Keratinocyte (primary cell): ENCODE data around the gene KLHL22. TPM values are rescaled to one million over a fixed set of nuclear protein-coding genes. Genes with fewer than 3 reads are reported as not detected.
A peak's percentile ranks its signal among the peaks of the same experiment; 100 is the strongest.

Experiments
- DNase-seq: peaks from one replicate; pipeline ENCODE4 v3.0.0-alpha.2; 2011; ENCODE audit warnings: low read depth, missing footprints, low spot score
- FAIRE-seq: peaks from 2 replicates; lab custom pipeline; 2011; peaks lifted over from hg19 to GRCh38; lab: Jason Lieb, UNC
- H2AFZ ChIP-seq: 2 replicates; pipeline ENCODE4 v1.6.0; 2012; ENCODE audit warnings: low read length, control low read depth, inconsistent platforms; ENCODE audit not compliant: control insufficient read depth
- H3K27ac ChIP-seq: 2 replicates; pipeline ENCODE4 v1.5.1; 2011; ENCODE audit warnings: low read length; ENCODE audit not compliant: control insufficient read depth, insufficient read depth
- H3K27me3 ChIP-seq: 3 replicates; pipeline ENCODE4 v1.6.0; 2011; ENCODE audit warnings: low read length; ENCODE audit not compliant: control insufficient read depth, insufficient read depth; ENCODE audit errors: extremely low read depth
- H3K36me3 ChIP-seq, 2 experiments: 2 replicates in 1 of 2; 3 replicates in 1 of 2; pipeline ENCODE4 v1.5.1; 2011; ENCODE audit warnings: low read length in 2 of 2, mild to moderate bottlenecking in 1 of 2; ENCODE audit not compliant: control insufficient read depth in 2 of 2, insufficient read depth in 2 of 2; ENCODE audit errors: extremely low read depth in 1 of 2
- H3K4me1 ChIP-seq: 3 replicates; pipeline ENCODE4 v1.5.1; 2011; ENCODE audit warnings: low read length; ENCODE audit not compliant: control insufficient read depth, insufficient read depth; ENCODE audit errors: extremely low read depth
- H3K4me2 ChIP-seq: 3 replicates; pipeline ENCODE4 v1.6.0; 2011; ENCODE audit warnings: low read depth, low read length; ENCODE audit not compliant: control insufficient read depth, insufficient read depth; ENCODE audit errors: extremely low read depth
- H3K4me3 ChIP-seq, 3 experiments: fragments of 200-600 bp in 1 of 3; sonication (generic) in 1 of 3; 2 replicates in 2 of 3; 3 replicates in 1 of 3; pipeline ENCODE4 v1.5.1; 2011 to 2016; ENCODE audit warnings: low read length in 3 of 3, mild to moderate bottlenecking in 3 of 3, control low read depth in 2 of 3, inconsistent platforms in 1 of 3, low read depth in 1 of 3, mixed read lengths in 1 of 3, mixed run types in 1 of 3, moderate library complexity in 1 of 3; ENCODE audit not compliant: control insufficient read depth in 2 of 3, insufficient read depth in 2 of 3; ENCODE audit errors: extremely low read depth in 1 of 3
- H3K79me2 ChIP-seq: 2 replicates; pipeline ENCODE4 v1.6.0; 2012; ENCODE audit warnings: low read length; ENCODE audit not compliant: control insufficient read depth, insufficient read depth
- H3K9ac ChIP-seq: 3 replicates; pipeline ENCODE4 v1.6.0; 2011; ENCODE audit warnings: low read length; ENCODE audit not compliant: control insufficient read depth, insufficient read depth; ENCODE audit errors: extremely low read depth
- H3K9me1 ChIP-seq: 3 replicates; pipeline ENCODE4 v1.6.0; 2011; ENCODE audit warnings: low read length; ENCODE audit not compliant: control insufficient read depth, insufficient read depth; ENCODE audit errors: extremely low read depth
- H3K9me3 ChIP-seq: 2 replicates; pipeline ENCODE4 v1.5.1; 2012; ENCODE audit warnings: low read depth, low read length; ENCODE audit not compliant: control insufficient read depth
- H4K20me1 ChIP-seq: 3 replicates; pipeline ENCODE4 v1.6.0; 2011; ENCODE audit warnings: low read length; ENCODE audit not compliant: control insufficient read depth, insufficient read depth; ENCODE audit errors: extremely low read depth
- CTCF ChIP-seq, 3 experiments: IDR thresholded peaks in 1 of 3; conservative IDR thresholded peaks in 1 of 3; optimal IDR thresholded peaks in 1 of 3; 2 replicates in 2 of 3; 3 replicates in 1 of 3; pipeline versions ENCODE3 to v1.5.1; 2011; ENCODE audit warnings: low read length in 3 of 3, mild to moderate bottlenecking in 3 of 3, moderate library complexity in 2 of 3, control low read depth in 1 of 3, inconsistent platforms in 1 of 3; ENCODE audit not compliant: insufficient read depth in 2 of 3; ENCODE audit errors: extremely low read depth in 1 of 3
- EZH2 ChIP-seq: IDR thresholded peaks from one replicate; pipeline ENCODE4 v1.6.1; 2012; ENCODE audit warnings: inconsistent platforms, mild to moderate bottlenecking, low read length, moderate library complexity
- dilution Hi-C: fragments of 300-500 bp; cut with MboI; formaldehyde crosslinking; loops from one replicate; pipeline ENCODE4 v1.7.0; 2020; ENCODE audit warnings: low sequenced_read_pairs; ENCODE audit not compliant: extremely low pct_ligation_motif_present
- polyA plus RNA-seq, 5 experiments: library from polyadenylated mRNA; depleted of rRNA in 3 of 5; stranded (reverse) in 3 of 5; stranded (forward) in 1 of 5; unstranded in 1 of 5; fragments of >200 nt; gene quantifications; 1 replicate in 1 of 5; 2 replicates in 3 of 5; 3 replicates in 1 of 5; pipeline versions ENCODE4 v1.2.1 to v1.2.3, GENCODE V29; 2011 to 2012; ENCODE audit warnings: missing spikeins in 2 of 5, low read depth in 1 of 5, low replicate concordance in 1 of 5

Gene KLHL22
- polyA plus RNA-seq, 1 donor (not counting 4 experiments of a cell fraction or from before 2014, with no cell fraction given) = 9.3 TPM

- no peak overlapping the region for H3K9ac ChIP-seq
- no peak overlapping the region for H3K27ac ChIP-seq
- no peak overlapping the region for H3K4me2 ChIP-seq
- no peak for DNase-seq
- H3K9me3 ChIP-seq = no peaks in the 10 kb centered on the region
- no peak overlapping the region for H2AFZ ChIP-seq
- no peaks in the 10 kb centered on the region for H3K9me1 ChIP-seq
- TF ChIP-seq CTCF (optimal IDR thresholded peaks at IDR 0.05 in 1 of 3, IDR thresholded peaks at IDR 0.05 in 1 of 3, conservative IDR thresholded peaks at IDR 0.05 in 1 of 3; ENCODE audit: extremely low read depth in 1 of 3, insufficient read depth in 2 of 3, low read length in 3 of 3) (no peak), EZH2 (no peak)
- peaks cover 11% of the 10 kb centered on the region for H3K79me2 ChIP-seq
- peaks cover 6% of the 10 kb centered on the region for H3K4me1 ChIP-seq
- H4K20me1 ChIP-seq = no peaks in the 10 kb centered on the region
- H3K4me3 ChIP-seq = no peak overlapping the region
- dilution Hi-C loops = no loop called here
- no peaks in the 10 kb centered on the region for H3K27me3 ChIP-seq
- peaks cover 0 to 7% of the 10 kb centered on the region in 2 experiments for H3K36me3 ChIP-seq
- no peak for FAIRE-seq
These were observed 99.7 kb downstream of the KLHL22 start for GRCh38 chr22:20395907-20396287.

- Histone ChIP-seq H3K9me1 (no peaks in the 10 kb centered on the region), H3K27me3 (no peaks in the 10 kb centered on the region), H3K79me2 (peaks cover 11% of the 10 kb centered on the region), H4K20me1 (no peaks in the 10 kb centered on the region), H3K4me2 (peak overlapping the region; percentile 87), H3K4me3 (peak overlapping the region in 1 of 3 experiments; percentile 84), H3K9ac (no peak overlapping the region), H3K36me3 (peaks cover 0 to 7% of the 10 kb centered on the region in 2 experiments), H3K4me1 (peaks cover 6% of the 10 kb centered on the region), H3K27ac (no peak overlapping the region), H3K9me3 (no peaks in the 10 kb centered on the region), H2AFZ (no peak overlapping the region)
- DNase-seq (no peak), FAIRE-seq (no peak)
- TF ChIP-seq EZH2 = no peak
- TF ChIP-seq CTCF (optimal IDR thresholded peaks at IDR 0.05 in 1 of 3, IDR thresholded peaks at IDR 0.05 in 1 of 3, conservative IDR thresholded peaks at IDR 0.05 in 1 of 3; ENCODE audit: extremely low read depth in 1 of 3, insufficient read depth in 2 of 3, low read length in 3 of 3) = no peak
- dilution Hi-C loops = no loop called here
These were observed 100.3 kb downstream of the KLHL22 start for GRCh38 chr22:20395181-20395906.
